Activated naive CD4-positive, alpha-beta T cell treated with anti-CD3 and anti-CD28 coated beads, Interleukin-2, amount 10 ng/mL, durations not matched to agents 7 days and 5 days (primary cell): Measurements from ENCODE around the gene FKBP15.
"Not testable (repeated sequence)": the region's sequence is repeated elsewhere in the genome, so short reads cannot be mapped to it uniquely, and the experiment has no call there.

Experiments used
- CTCF ChIA-PET: fragments of 350-600 bp; sonication (Branson Sonifier 250); formaldehyde crosslinking; loops from one replicate; lab custom pipeline; 2021; ENCODE audit warnings: antibody characterized with exemption; lab: Charles Lee
- DNase-seq: peaks from one replicate; pipeline ENCODE4 v3.0.0-alpha.2; 2020
- H3K27ac Mint-ChIP-seq: one replicate; pipeline ENCODE4 v1.8.0; 2021; ENCODE audit warnings: mild to moderate bottlenecking, moderate library complexity, mixed read lengths
- H3K27me3 Mint-ChIP-seq: one replicate; pipeline ENCODE4 v1.8.0; 2021; ENCODE audit warnings: mild to moderate bottlenecking, mixed read lengths
- H3K36me3 Mint-ChIP-seq: one replicate; pipeline ENCODE4 v1.8.0; 2021; ENCODE audit warnings: mixed read lengths
- H3K4me1 Mint-ChIP-seq: one replicate; pipeline ENCODE4 v1.8.0; 2021; ENCODE audit warnings: mixed read lengths
- H3K4me3 Mint-ChIP-seq: one replicate; pipeline ENCODE4 v1.8.0; 2021; ENCODE audit warnings: mild to moderate bottlenecking, moderate library complexity, mixed read lengths
- H3K9me3 Mint-ChIP-seq: one replicate; pipeline ENCODE4 v1.8.0; 2021; ENCODE audit warnings: mixed read lengths

FKBP15 gene

DNA sequence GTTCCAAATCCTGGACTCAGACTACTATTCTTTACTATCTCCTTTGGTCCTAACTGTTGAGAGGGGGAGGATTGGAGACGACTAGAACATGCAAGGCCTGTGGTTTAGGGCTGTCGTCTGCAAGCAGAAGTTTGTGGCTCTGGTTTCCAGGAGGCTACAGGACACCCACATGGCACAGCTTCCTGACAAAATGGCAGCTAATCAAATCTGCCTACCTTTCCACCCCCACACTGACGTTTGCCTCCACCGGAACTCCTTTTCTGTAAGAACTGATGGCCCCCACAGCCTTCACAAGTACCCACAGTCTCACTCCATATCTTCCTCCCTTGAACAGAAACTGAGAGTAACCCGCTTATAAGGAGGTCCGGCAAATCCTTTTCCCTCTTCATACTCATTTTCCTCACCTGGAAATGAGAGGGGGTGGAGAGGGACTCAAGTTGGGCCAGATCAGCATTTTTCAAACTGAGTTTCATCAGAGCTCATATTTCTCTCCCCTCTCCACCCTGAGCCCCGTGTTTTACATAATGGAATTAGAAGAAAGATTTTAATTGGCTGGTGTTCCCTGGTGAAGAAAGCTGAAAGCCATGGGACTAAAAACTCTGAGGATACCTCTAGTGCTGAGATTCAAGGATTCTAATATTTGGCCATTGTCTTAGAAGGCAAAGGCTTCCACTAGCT lies 65.0 kb downstream of the FKBP15 start:
- DNase-seq = peak; percentile 57
- peaks cover 17% of the 10 kb centered on the region for H3K36me3 Mint-ChIP-seq
- H3K27ac Mint-ChIP-seq = peak overlapping the region; percentile 24
- CTCF ChIA-PET = interaction anchor here (0.9 to 2.6 kb wide), 4 partner anchors 41 to 117 kb away, joined by 3 to 9 read pairs (median 4); no protein-coding TSS in a partner anchor
- H3K4me1 Mint-ChIP-seq = peaks cover 36% of the 10 kb centered on the region
- no peaks in the 10 kb centered on the region for H3K9me3 Mint-ChIP-seq
- H3K27me3 Mint-ChIP-seq = peaks cover 13% of the 10 kb centered on the region
- H3K4me3 Mint-ChIP-seq = no peak overlapping the region

DNA sequence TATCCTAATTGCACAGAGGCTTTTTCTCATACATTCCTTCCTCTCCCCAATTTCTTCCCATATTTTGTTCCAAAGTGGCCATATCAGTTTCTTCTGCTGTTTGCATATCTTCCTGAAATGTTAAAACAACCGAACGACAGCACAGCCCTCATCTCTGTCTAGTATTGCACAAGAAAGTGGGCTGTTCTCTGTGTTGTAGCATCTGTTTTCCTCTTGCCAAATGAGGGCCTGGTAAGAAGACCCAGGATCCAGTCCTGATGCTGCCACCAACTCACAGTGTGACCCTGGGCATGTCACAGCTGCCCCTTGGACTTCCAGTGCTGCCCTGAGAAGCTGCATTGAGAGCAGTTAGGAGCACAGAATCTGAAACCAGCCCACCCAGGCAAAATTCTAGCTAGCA lies 66.1 kb downstream of the FKBP15 start:
- Mint-ChIP-seq H3K4me3 (no peak overlapping the region), H3K36me3 (peaks cover 14% of the 10 kb centered on the region), H3K9me3 (no peaks in the 10 kb centered on the region), H3K4me1 (peaks cover 36% of the 10 kb centered on the region), H3K27me3 (peaks cover 13% of the 10 kb centered on the region), H3K27ac (no peak overlapping the region)
- CTCF ChIA-PET = interaction anchor here (2.6 kb wide), 1 partner anchor 43 kb away, joined by 9 read pairs; no protein-coding TSS in a partner anchor
- no peak for DNase-seq

DNA sequence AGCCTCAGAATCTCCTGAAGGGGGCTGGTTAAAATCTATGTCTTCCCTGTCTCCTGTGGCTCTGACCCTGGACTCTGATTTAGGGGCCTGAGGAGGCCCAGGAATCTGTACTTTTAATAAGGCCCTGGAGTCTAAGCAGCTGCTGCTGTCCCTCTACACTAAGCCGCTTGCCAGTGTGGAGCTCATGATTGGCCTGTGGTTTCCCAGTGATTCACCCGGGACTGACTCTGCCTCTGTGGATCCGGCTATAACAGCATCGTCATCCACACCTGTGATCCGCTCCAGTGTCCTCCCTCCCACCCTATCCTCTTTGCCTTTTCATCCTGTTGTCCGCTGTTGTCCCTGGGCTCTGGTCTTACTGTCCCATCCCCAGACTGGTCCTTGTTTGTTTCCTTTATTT lies 66.6 kb downstream of the FKBP15 start:
- peaks cover 36% of the 10 kb centered on the region for H3K4me1 Mint-ChIP-seq
- H3K27ac Mint-ChIP-seq = no peak overlapping the region
- peaks cover 14% of the 10 kb centered on the region for H3K36me3 Mint-ChIP-seq
- no peak overlapping the region for H3K4me3 Mint-ChIP-seq
- H3K9me3 Mint-ChIP-seq = no peaks in the 10 kb centered on the region
- peaks cover 13% of the 10 kb centered on the region for H3K27me3 Mint-ChIP-seq
- CTCF ChIA-PET = interaction anchor here (2.6 kb wide), 1 partner anchor 42 kb away, joined by 9 read pairs; no protein-coding TSS in a partner anchor
- no peak for DNase-seq

DNA sequence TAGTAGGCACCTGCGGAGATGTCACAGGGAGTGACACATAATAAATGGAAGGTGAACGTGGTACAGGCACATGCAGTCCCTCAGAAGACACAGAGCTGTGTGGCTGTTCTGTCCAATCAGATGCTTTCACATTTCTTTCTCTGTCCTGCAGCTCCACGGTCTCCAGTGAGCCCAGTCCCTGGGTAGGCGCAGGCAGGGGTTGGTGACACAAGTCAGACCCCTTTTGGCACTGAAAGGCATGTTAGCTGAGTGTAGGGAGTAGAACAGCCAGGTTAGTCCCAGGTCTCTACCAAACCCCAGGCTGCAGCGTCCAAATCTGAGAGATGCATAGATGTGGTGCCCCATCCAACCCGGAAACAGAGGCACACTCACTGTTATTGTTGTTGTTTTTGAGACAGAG lies 67.5 kb downstream of the FKBP15 start:
- Mint-ChIP-seq H3K27me3 (peaks cover 13% of the 10 kb centered on the region), H3K4me1 (peaks cover 36% of the 10 kb centered on the region), H3K27ac (no peak overlapping the region), H3K9me3 (no peaks in the 10 kb centered on the region), H3K36me3 (peaks cover 9% of the 10 kb centered on the region), H3K4me3 (no peak overlapping the region)
- CTCF ChIA-PET = no interaction called here
- DNase-seq = no peak

DNA sequence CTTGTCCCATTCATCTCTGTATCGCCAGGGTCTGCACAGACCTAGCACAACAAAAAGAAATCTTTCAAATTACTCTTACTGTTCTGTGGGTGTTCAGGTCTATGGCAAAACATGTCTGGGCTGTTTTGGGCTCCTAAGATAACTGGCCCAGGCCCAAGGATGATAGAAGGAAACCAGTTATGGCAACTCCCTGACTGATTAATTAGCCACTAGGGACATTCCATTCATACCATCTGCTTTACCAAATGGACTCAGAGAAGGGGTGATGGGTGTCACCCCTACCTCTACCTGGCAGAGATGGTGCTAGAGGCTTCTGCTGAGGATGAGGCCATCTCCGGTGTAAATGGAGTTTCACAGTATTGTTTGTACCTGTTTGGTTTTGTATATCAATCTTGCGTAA lies 68.4 kb downstream of the FKBP15 start:
- no peaks in the 10 kb centered on the region for H3K9me3 Mint-ChIP-seq

DNA sequence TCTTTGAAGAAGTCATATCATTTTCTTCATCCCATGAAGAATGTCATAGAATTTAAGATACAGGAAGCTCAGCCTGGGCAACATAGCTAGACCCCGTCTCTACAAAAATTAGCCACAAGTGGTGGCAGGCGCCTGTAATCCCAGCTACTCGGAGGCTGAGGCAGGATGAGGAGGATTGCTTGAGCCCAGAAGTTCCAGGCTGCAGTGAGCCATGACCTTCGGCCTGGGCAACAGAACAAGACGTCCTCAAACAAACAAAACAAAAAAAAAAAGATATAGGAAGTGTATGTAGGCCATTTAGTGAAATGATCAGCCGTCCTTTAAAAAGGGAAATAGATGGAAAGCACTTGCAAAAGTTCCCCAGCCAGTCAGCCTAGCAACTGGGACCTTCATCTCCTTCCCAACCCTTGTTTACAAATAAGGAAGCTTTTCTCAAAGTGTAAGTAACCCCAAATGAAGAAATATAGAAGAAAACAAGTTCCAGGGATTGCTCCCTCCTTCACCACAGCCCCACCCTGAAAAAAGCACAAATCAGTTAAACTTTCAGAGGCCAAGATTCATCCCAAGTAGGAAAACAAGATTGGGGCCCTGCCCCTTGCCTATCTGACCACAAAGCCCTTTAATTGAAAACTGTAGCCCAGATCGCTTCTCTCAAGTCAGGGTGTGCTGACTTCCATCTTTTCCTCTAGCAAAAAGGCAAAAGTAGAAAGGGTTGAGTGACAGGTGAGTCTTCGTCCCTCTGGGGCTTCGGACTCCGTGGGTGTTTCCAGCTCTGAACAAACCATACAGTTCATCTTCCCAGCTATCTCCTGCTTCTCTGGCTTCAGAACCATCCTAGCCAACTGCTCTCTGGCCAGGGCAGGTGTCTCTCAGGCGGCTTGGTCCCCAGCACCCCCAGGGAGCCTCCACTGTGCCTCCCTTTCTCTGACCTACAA lies 69.1 kb downstream of the FKBP15 start:
- Mint-ChIP-seq H3K4me3 (peak overlapping the region; percentile 76), H3K27me3 (peaks cover 20% of the 10 kb centered on the region), H3K9me3 (no peaks in the 10 kb centered on the region), H3K27ac (peak overlapping the region; percentile 42), H3K36me3 (peaks cover 4% of the 10 kb centered on the region), H3K4me1 (peaks cover 34% of the 10 kb centered on the region)
- CTCF ChIA-PET = interaction anchor here (0.7 to 3.5 kb wide), 5 partner anchors 26 to 123 kb away, joined by 3 to 19 read pairs (median 4); partner anchors contain the start of genes CDC26 and PRPF4
- no peak for DNase-seq

More for the DNA sequence above, 68.4 kb downstream of the FKBP15 start:
- DNase-seq = no peak
- Mint-ChIP-seq H3K4me3 (peak overlapping the region; percentile 76), H3K27me3 (peaks cover 13% of the 10 kb centered on the region), H3K36me3 (peaks cover 4% of the 10 kb centered on the region), H3K4me1 (peaks cover 36% of the 10 kb centered on the region), H3K27ac (no peak overlapping the region)
- CTCF ChIA-PET = no interaction called here

DNA sequence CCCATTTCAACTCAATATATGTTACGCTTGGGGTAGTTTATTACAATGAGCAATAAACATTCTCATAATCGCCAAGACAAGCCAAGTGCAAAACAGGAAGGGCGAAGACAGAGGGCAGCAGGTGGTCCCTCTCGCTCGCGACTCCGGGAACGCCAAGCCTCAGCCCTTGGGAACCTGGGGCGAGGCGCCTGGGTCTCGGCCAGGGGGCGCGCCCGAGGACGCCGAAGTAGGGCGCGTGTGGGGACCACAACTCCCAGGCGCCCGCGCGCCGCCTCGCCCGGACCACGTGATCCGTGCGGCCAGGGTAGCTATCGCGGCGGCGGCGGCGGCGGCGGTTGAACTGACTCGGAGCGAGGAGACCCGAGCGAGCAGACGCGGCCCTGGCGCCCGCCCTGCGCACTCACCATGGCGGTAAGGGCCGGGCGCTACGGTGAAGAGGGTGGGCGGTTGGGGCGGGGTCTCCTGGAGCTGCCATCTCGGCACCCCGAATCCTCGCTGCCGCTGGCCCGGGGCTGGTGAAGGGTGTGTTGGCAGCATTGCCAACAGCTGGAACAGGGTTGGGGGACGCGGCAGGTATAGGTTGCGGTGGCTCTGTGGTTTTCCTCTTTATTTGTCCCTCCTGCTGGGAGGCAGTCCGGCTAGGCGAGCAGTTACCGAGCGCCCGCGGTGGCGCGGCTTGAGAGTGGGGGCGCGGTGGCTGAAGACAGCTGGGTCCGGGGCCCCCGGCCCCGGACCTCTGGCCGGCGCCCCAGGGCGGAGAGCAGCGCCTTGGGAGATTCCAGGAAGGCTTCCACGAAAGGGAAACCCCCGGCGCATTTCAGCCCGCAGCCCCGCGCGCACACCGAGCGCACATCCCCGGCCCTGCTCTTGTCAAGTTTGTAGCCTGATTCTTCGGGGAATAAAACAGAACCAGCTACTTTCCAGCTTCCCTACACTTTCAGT lies 70.1 kb downstream of the FKBP15 start, which contains the start of gene SLC31A2:
Gene SLC31A2, plus strand, starts transcription at position 338 of the 942 bp plus-strand sequence. Its CDS starts 68 bp downstream, at position 406.
- Mint-ChIP-seq H3K9me3 (no peaks in the 10 kb centered on the region), H3K27ac (peak within 1 kb of the TSS; percentile 42), H3K4me1 (peaks cover 26% of the 10 kb centered on the region), H3K36me3 (peaks cover 4% of the 10 kb centered on the region), H3K4me3 (peak within 1 kb of the TSS; percentile 76), H3K27me3 (peaks cover 25% of the 10 kb centered on the region)
- CTCF ChIA-PET = interaction anchor here (1.0 to 3.5 kb wide), 4 partner anchors 25 to 124 kb away, joined by 3 to 19 read pairs (median 4); partner anchors contain the start of genes CDC26 and PRPF4
- peak; percentile 90 for DNase-seq

DNA sequence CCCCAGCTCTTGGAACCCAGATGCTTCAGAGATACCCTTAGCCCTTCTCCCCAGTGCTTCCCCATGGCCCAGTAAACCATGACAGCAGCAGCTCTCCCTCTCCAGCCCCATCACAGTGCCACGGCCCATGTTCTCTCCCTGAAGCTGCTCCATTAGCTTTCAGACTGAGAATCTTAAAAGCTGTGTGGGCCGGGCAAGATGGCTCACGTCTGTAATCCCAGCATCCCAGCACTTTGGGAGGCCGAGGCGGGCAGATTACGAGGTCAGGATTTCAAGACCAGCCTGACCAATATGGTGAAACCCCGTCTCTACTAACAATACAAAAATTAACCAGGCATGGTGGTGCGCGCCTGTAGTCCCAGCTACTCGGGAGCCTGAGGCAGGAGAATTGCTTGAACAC lies 71.5 kb downstream of the FKBP15 start:
- DNase-seq, H3K9me3 Mint-ChIP-seq, H3K36me3 Mint-ChIP-seq, H3K27ac Mint-ChIP-seq, H3K4me3 Mint-ChIP-seq: not testable (repeated sequence)
- H3K4me1 Mint-ChIP-seq = peaks cover 14% of the 10 kb centered on the region
- CTCF ChIA-PET = interaction anchor here (0.8 to 3.5 kb wide), 2 partner anchors 37 to 479 kb away, joined by 3 to 19 read pairs; no protein-coding TSS in a partner anchor
- peaks cover 37% of the 10 kb centered on the region for H3K27me3 Mint-ChIP-seq

DNA sequence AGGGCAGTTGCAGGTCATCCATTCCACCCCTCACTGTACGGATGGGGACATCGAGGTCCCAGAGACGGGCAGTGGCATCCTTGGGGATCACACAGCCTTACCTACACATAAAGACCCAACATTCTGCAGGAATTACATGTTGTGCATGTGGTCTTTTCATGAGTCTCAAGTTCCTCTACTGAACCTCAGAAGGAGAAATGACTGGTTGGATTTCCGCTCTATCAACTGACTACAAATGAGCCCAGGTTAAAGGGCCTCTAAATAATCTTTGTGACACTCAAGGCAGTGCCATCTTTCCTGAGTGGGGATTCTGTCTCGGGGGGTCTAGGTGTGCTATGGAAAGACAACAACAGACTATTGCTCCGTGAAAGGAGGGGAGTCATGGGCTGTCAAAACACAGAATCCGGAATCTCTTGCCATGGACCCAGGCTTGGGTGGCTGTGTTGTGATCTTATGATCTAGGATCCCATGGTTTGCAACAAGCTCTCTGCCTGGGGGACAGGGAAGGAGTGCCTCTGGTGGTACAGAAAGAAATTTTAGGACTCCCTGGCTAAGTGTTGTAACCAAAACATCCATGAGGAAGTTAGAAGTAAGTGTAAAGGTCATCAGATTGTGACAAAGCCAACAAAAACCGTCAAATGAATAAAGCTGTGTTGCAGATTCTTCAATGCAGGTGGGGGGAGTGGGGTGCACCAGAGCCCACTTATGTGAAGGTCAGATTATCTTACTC lies 72.1 kb downstream of the FKBP15 start:
- no peak overlapping the region for H3K27ac Mint-ChIP-seq
- no peak for DNase-seq
- H3K36me3 Mint-ChIP-seq = peaks cover 2% of the 10 kb centered on the region
- H3K4me3 Mint-ChIP-seq = no peak overlapping the region
- H3K27me3 Mint-ChIP-seq = peaks cover 44% of the 10 kb centered on the region
- no peaks in the 10 kb centered on the region for H3K9me3 Mint-ChIP-seq
- peaks cover 14% of the 10 kb centered on the region for H3K4me1 Mint-ChIP-seq
- CTCF ChIA-PET = interaction anchor here (3.5 kb wide), 1 partner anchor 37 kb away, joined by 19 read pairs; no protein-coding TSS in a partner anchor

DNA sequence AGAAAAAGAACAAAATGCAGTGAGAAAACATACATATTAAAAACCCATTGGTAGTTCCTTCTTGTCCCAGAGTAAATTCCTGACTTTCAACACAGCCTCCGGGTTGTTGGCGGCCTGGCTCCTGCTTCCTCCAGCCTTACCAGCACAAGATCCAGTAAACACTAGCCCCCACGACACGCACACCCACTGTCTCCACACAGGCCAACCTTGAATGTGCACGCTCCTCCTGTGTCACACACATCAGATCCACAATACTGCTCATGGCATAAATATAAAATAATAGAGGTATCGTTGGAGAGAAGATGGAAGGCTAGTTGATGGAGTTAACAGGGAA lies 72.7 kb downstream of the FKBP15 start:
- no peak for DNase-seq
- H3K4me3 Mint-ChIP-seq = no peak overlapping the region
- peaks cover 2% of the 10 kb centered on the region for H3K36me3 Mint-ChIP-seq
- CTCF ChIA-PET = no interaction called here
- H3K27me3 Mint-ChIP-seq = peaks cover 50% of the 10 kb centered on the region
- no peaks in the 10 kb centered on the region for H3K9me3 Mint-ChIP-seq
- no peak overlapping the region for H3K27ac Mint-ChIP-seq
- peaks cover 14% of the 10 kb centered on the region for H3K4me1 Mint-ChIP-seq

DNA sequence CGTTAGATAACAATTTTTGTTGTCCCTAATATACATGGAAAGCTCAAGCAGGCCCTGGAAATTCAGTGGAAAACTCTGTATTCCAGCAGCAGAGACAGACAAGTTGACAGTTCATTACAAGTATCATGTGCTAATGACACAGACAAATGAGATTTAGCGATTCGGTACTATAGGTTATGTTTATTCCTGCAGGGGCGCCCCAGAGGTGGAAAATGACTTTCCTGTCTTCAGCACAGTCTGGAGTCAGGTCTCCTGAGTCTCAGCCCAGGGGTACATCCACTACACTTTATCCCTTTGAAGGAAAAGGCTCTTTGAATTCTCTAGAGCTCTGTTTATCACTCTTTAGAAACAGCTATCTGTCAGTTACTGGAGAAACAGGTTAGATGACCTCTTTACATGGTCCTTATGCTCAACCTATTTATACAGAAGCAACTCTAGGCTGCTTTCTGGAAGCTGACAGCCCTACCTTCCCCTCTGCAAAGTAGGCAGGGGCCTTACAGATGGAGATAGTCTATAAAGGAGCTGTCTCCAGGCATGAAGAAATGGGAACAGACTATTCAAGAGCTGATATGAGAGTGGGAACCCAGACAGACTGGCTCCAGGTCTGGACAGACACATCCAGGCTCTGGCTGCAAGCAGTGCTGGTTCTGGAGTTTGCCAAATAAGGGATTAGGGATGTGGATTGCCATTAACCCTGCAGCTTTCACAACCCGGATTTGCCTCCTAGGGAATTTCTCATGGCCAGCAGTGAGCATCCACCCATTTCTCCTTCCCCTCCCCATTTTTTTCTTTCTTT lies 77.4 kb downstream of the FKBP15 start:
- peaks cover 37% of the 10 kb centered on the region for H3K27me3 Mint-ChIP-seq
- no peak for DNase-seq

DNA sequence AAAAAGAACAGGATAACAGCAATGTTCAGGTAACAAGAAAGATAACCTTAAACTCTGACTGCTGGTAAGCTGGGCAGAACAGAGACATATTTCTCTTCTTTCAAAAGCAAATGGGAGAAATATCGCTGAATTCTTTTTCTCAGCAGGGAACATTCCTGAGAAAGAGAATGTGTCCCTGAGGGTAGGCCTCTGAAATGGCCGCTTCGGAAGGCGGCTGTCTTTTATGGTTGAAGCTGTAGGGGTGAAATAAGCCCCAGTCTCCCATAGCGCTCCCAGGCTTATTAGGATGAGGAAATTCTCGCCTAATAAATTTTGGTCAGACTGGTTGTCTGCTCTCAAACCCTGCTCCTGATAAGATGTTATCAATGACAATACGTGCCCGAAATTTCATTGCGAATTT lies 80.2 kb downstream of the FKBP15 start:
- H3K9me3 Mint-ChIP-seq, H3K4me3 Mint-ChIP-seq, DNase-seq, H3K36me3 Mint-ChIP-seq, H3K27ac Mint-ChIP-seq, H3K4me1 Mint-ChIP-seq: not testable (repeated sequence)
- CTCF ChIA-PET = interaction anchor here (1.5 kb wide), 1 partner anchor 29 kb away, joined by 3 read pairs; no protein-coding TSS in a partner anchor
- peaks cover 32% of the 10 kb centered on the region for H3K27me3 Mint-ChIP-seq

More for the DNA sequence above, 77.4 kb downstream of the FKBP15 start:
- Mint-ChIP-seq H3K36me3 (no peaks in the 10 kb centered on the region), H3K4me3 (no peak overlapping the region), H3K27ac (no peak overlapping the region), H3K4me1 (no peaks in the 10 kb centered on the region), H3K9me3 (peaks cover 3% of the 10 kb centered on the region)
- CTCF ChIA-PET = no interaction called here
